A549 (cell line): ENCODE data around the gene XRN1.

Experiments used
- ATOH8 ChIP-seq: fragments of 250-450 bp; sonication (Bioruptor Pico); IDR thresholded peaks from 2 replicates; pipeline ENCODE4 v1.5.0; 2020; ENCODE audit warnings: low read depth, mild to moderate bottlenecking, moderate library complexity
- CHD2 ChIP-seq: fragments of 150-350 bp; IDR thresholded peaks from 2 replicates; pipeline ENCODE4 v1.6.1; 2014; ENCODE audit warnings: low read length; ENCODE audit not compliant: partially characterized antibody
- CTCF ChIP-seq: fragments of >200 bp; sonication (Bioruptor Twin); formaldehyde crosslinking; IDR thresholded peaks from 3 replicates; pipeline ENCODE4 v1.5.1; 2016
- EP300 ChIP-seq, 2 experiments: fragments of >200 bp; sonication (Bioruptor Twin); formaldehyde crosslinking; IDR thresholded peaks; 2 replicates in 1 of 2; 3 replicates in 1 of 2; pipeline ENCODE4 v1.6.1; 2016 to 2017
- HMGXB4 ChIP-seq: fragments of 250-450 bp; sonication (Bioruptor Pico); IDR thresholded peaks from 2 replicates; pipeline ENCODE4 v1.5.0; 2021; ENCODE audit warnings: mild to moderate bottlenecking, moderate library complexity, borderline replicate concordance
- MAFK ChIP-seq: fragments of 450-650 bp; IDR thresholded peaks from 2 replicates; pipeline ENCODE4 v1.6.1; 2014; ENCODE audit not compliant: partially characterized antibody
- POLR2A ChIP-seq: IDR thresholded peaks from 2 replicates; pipeline ENCODE4 v1.6.1; 2012; ENCODE audit warnings: mild to moderate bottlenecking, low read length
- RAD21 ChIP-seq, 2 experiments: fragments of >200 bp in 1 of 2; sonication (Bioruptor Twin) in 1 of 2; formaldehyde crosslinking in 1 of 2; IDR thresholded peaks in 1 of 2; conservative IDR thresholded peaks in 1 of 2; 2 replicates in 1 of 2; 3 replicates in 1 of 2; pipeline ENCODE4 v1.6.1; 2012 to 2018; ENCODE audit warnings: inconsistent platforms in 1 of 2
- RFX5 ChIP-seq: fragments of 450-650 bp; IDR thresholded peaks from 2 replicates; pipeline ENCODE4 v1.7.1; 2014; ENCODE audit warnings: antibody characterized with exemption, mild to moderate bottlenecking, moderate library complexity
- TF ChIP-seq, protein P1 (sequence below): fragments of 450-650 bp; IDR thresholded peaks from 2 replicates; pipeline ENCODE4 v1.6.1; 2014; ENCODE audit warnings: antibody characterized with exemption
- TF ChIP-seq, protein P2 (sequence below): IDR thresholded peaks from 2 replicates; pipeline ENCODE4 v1.6.1; 2012
- TF ChIP-seq, protein P3 (sequence below): fragments of >200 bp; sonication (Bioruptor Twin); formaldehyde crosslinking; IDR thresholded peaks from 3 replicates; pipeline ENCODE4 v1.6.1; 2016

DNA sequence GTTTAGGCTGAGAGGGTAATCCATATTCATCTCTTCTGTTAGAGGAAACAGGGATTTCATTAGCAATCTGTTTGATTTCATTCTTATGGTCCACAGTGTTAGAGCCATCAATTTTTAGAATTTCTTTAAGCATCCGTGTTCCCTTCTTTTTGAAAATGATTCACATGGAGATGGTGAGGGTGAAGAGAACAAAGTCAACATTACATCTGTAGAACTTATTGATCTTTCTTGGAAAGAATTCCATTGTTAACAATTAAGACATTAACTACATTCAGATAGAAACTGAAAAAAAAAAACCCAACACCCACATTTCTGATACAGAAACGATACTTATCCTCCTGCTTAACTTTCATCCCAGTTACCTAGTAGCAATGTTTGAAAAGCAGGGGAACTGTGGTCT is 115.4 kb downstream of the XRN1 start:
- no peak for TF ChIP-seq CTCF
- no peak for TF ChIP-seq ATOH8
- TF ChIP-seq RAD21 (conservative IDR thresholded peaks at IDR 0.05 in 1 of 2, IDR thresholded peaks at IDR 0.05 in 1 of 2), result no peak
- TF ChIP-seq EP300 (IDR thresholded peaks at IDR 0.05), result no peak
- TF ChIP-seq, protein P1, sequence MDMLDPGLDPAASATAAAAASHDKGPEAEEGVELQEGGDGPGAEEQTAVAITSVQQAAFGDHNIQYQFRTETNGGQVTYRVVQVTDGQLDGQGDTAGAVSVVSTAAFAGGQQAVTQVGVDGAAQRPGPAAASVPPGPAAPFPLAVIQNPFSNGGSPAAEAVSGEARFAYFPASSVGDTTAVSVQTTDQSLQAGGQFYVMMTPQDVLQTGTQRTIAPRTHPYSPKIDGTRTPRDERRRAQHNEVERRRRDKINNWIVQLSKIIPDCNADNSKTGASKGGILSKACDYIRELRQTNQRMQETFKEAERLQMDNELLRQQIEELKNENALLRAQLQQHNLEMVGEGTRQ, result no peak
- TF ChIP-seq POLR2A, result no peak
- TF ChIP-seq, protein P2, sequence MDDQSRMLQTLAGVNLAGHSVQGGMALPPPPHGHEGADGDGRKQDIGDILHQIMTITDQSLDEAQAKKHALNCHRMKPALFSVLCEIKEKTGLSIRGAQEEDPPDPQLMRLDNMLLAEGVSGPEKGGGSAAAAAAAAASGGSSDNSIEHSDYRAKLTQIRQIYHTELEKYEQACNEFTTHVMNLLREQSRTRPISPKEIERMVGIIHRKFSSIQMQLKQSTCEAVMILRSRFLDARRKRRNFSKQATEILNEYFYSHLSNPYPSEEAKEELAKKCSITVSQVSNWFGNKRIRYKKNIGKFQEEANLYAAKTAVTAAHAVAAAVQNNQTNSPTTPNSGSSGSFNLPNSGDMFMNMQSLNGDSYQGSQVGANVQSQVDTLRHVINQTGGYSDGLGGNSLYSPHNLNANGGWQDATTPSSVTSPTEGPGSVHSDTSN, result no peak
- no peak for TF ChIP-seq CHD2
- TF ChIP-seq, protein P3, sequence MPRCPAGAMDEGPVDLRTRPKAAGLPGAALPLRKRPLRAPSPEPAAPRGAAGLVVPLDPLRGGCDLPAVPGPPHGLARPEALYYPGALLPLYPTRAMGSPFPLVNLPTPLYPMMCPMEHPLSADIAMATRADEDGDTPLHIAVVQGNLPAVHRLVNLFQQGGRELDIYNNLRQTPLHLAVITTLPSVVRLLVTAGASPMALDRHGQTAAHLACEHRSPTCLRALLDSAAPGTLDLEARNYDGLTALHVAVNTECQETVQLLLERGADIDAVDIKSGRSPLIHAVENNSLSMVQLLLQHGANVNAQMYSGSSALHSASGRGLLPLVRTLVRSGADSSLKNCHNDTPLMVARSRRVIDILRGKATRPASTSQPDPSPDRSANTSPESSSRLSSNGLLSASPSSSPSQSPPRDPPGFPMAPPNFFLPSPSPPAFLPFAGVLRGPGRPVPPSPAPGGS, result no peak
- no peak for TF ChIP-seq MAFK
- TF ChIP-seq HMGXB4 (CRISPR knock-in tag), result no peak
- TF ChIP-seq RFX5, result no peak
